Activated T-cell treated with anti-CD3 and anti-CD28 coated beads for 24 hours (primary cell): Measurements from ENCODE around the gene FRMD1.

Experiments
- DNase-seq: peaks from one replicate; pipeline ENCODE4 v3.0.0-alpha.2; 2020; ENCODE audit warnings: low read depth

The FRMD1 gene

DNA sequence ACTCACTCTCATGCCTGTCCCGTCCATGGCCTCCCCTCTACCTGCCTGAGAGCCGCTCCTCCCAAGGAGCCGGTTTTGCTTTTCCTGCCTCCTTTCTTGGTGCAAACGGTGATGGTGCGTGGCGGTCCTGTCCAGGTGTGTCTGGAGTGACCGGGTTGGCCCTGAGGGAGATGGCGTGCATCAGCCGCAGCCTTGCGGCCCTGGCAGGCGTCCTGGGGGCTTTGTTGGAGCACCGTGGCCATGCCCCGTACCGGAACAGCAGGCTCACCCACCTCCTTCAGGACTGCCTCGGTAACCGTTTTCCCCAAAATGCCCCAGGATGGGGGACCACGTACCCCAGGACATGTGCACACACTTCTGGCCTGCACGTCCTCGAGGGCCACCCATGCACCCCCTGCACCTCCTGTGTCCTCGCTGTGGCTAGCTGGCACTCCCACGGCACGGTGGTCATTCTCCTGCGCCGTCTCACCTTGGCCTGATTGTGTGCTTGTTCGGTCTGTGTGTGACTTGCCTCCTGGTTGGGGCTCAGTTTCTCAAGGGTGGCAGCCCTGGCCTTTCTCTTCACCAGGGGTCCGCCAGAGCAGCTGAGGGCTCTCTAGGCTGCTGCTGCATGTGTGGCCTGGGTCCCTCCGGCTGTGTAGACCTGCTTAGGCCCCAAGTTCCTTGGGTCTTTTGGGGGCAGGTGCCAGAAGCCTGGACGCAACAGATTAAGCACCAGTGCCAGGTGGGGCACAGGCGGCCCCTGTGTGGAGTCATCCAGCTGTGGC, 36.4 kb downstream of the FRMD1 start:
- DNase-seq: no peak

DNA sequence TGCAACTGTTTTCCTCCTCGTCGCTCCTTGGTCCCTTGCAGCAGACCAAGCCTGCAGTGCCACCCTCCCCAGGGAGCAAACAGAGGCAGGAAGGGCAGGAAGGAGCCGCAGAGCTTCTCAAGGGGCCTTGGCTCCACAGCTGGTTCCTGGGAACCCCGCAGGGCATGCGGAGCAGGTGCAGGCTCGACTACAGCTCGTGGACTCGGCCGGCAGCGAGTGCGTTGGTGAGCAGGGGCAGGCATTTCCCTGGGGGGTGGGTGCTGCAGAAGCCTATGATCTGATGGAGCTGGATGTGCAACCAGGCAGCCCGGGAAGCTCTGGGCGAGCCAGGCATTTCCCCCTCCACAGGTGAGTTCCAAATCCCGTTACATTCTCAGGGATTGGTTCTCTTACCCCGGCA, 37.1 kb downstream of the FRMD1 start:
- no peak for DNase-seq

DNA sequence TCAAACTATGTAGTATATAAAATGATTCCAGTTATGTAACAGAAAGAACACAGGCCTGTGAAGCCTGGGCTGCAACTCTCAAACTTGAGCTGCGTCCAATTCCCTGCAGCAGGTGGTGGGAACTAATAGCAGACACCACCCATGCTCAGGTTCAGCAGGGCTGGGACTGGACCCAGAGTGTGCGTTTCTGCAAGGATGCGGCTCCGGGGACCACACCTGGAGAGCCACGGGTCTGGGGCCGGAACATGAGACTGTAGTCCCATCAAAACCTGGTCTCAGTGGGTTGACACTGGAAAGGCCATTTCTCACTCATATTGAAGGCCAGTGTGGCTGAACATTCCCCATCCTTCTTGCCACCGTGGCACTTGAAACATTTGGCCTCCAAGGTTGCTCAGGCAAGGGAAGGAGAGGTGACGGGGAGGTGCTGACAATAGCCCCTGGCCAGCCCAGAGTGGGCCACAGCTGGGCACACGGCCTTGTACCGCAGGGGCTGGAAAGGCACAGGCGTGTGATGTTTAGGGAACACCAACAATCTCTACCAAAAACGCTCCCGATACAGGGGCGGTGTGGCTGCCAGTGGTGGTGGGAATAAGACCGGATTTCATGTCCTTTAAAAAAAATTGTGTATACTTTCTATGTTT, 38.0 kb downstream of the FRMD1 start:
- no peak for DNase-seq

DNA sequence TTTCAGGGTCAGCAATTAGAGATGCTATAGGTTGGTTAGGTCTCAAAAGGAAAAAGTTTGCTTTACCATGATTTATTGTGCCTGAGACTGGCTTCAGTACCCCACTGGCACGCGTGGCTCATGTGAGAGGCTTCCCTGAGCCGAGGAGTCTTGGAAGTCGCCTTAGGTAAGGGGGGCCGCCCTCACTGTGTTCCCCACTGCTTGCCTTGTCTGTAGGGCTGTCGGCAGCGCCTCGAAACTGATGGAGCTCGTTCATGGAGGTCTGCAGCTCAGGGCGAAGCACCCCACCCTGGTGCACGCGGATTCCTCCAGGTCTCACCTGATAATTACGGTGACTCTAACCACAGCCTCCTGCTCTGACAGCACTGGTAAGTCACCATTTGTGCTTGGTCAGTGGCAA, 39.2 kb downstream of the FRMD1 start:
- DNase-seq: no peak

DNA sequence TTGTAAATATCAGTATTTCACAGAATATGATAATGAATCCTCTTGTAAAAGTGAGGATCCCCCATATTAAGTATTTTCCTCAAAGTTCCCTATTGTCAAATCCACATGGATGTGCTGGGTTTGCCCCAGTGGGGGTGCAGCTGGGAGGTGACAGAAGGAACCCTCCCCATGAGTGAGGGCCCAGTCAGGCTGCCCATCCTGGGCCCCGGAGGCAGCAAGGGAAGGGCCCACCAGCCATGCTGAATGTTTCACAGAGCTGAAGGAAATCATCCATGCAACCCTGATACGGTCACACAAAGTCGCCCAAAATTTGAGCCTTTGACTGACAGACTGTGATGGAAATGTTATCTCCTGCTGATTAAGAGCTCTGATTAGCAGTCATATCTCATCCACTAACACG, 39.7 kb downstream of the FRMD1 start:
- no peak for DNase-seq

DNA sequence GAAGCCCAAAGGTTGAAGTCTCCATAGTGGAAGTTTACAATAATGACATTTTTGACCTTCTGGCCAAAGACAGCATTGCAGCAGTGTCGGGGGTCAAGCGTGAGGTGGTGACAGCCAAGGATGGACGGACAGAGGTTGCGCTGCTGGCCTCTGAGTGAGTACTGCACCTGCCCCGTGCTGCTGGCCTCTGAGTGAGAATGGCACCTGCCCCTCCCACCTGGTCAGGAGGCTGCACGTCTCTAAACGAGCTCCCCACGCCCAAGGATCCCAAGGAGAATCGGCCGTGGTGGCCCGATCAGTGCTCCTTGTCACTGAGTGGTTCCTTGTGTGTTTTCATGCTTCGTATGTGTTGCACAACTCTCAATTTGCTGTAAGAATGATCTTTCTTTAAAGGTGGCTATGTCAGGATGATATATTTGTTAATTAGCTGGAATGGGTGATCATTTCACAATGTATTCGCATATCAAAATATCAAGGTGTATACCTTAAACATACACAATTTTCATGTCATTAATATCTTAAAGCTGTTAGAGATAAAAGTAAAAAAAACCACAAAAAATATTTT, 40.4 kb downstream of the FRMD1 start:
- no peak for DNase-seq

DNA sequence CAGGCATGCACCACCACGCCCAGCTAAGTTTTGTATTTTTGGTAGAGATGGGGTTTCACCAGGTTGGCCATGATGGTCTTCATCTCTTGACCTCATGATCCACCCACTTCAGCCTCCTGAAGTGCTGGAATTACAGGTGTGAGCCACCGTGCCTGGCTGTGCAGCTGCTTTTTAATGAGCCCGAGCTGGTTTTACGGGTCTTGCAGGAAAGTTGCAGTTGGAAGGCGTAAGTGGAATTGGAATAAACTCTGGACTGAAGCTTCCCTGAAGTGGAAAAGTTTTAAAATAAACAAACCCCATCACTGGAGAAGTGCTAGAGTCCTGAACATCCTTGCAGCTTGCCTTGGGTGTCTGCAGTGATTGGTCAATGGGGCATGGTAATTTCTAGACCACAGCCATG, 41.2 kb downstream of the FRMD1 start:
- DNase-seq: no peak

DNA sequence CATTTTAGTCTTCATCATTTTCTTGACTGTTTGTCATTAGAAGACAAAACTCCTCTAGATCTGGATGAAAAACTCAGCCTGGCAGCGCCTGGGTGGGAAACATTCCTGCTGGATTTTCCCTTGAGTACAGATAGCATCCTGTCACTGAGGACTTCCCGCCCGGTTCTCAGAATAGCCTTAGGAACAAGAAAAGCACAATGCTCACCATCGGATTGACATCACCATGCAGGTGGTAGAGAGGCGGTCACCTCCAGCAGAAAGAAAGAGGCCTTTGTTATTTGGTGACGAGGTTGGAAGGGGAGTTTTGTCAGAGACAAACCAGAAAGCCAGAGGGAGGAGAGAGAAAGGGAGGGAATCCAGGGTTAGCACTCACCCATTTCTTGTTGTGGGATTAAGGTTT, 41.8 kb downstream of the FRMD1 start:
- no peak for DNase-seq

DNA sequence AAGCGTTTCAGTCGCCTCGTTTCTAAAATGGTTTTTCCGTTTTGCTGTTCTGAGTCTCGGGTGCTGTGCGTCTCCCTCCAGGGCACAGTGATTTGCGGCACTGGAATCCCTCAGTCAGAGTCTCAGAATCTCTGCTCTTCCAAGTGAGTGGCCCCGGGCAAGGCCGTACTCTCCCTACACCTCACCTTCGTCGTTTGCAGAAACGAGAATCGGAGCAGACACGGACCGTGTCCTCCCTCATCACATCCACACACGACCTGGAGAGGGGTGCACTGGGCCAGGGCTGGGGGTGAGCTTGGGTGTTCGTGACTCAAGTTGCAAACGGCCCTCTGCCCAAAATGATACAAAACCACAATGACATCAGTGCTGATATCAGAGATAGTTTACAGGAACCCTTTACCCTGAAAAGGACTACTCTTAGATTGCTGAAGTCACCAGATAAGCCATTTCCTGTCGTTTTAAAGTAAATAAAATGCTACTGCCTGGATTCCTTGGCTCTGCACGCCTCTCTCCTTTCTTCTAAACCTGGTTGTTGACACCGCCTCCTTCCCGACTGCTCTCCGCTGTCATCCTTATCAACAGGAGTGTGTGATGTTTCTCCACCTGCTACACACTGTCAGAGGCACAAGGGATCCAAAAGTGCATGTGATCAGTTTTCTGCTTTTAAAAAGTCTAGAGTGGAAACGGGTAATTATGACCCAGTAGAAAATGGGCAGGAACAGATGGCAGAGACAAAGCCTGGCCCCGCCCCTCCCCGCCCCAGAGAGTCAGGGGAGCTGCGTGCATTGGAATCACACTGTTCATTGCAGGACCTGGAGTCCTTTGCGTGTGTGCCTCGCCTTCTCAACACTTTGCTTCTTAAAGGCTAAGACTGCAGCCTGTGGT, 43.1 kb downstream of the FRMD1 start:
- DNase-seq: no peak

DNA sequence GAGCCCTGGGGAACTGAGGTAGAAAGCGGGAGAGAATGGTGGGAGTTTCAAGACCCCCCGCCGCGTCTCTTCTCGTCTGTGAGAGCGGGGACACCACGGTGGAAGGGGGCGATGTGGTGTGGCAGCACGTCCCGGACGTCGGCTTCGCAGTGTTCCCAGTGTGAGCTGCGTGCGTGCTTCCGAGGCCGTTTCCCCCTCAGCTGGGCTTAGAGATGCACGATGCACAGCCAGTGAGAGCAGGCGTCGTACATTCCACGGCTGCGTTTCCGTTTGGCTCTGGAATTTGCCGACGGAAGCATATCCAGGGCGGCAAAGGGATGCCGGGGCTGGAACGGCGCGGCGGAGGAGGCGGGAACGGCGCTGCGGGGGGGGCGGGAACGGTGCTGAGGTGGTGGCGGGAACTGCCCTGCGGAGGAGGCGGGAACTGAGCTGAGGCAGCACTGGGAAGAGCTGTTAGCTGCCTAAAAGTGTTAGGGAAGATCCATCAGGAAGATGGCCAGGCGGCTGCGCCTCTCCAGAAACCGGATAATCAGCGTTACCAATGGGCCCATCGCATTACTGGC, 43.8 kb downstream of the FRMD1 start:
- DNase-seq: no peak

DNA sequence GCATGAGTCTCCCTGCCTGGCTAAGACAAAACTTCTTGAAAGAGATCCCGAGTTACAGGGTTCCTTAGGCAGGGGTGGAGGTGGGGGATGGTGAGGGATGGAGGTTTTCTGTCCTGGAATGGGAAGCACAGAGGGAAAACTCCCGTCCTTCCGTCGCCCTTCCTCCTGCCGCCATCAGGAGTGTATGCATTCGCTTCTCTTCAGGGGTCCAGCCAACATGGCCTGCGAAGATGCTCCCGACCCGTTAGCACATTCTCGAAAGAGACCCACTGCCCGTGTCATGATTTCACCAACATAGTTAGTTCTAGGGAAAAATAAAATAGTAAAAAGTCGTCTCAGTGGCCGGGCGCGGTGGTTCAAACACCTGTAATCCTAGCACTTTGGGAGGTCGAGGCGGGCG, 44.5 kb downstream of the FRMD1 start:
- DNase-seq: no peak

DNA sequence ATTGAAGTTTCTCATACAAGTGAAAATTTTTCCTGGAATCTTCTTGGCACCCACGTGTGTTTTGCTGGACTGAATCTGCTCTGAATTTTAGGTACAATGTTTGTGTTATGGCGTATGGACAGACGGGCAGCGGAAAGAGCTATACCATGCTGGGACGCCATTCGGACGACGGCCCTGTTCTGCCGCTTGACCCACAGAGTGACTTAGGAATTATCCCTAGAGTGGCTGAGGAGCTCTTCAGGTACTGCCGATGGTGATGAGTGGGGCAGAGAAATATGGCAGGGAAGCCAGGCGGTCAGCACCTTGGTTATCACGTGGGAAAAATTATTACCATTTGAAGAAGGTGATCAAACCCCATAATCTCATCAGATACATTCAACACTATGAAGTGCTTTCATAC, 45.2 kb downstream of the FRMD1 start:
- no peak for DNase-seq

DNA sequence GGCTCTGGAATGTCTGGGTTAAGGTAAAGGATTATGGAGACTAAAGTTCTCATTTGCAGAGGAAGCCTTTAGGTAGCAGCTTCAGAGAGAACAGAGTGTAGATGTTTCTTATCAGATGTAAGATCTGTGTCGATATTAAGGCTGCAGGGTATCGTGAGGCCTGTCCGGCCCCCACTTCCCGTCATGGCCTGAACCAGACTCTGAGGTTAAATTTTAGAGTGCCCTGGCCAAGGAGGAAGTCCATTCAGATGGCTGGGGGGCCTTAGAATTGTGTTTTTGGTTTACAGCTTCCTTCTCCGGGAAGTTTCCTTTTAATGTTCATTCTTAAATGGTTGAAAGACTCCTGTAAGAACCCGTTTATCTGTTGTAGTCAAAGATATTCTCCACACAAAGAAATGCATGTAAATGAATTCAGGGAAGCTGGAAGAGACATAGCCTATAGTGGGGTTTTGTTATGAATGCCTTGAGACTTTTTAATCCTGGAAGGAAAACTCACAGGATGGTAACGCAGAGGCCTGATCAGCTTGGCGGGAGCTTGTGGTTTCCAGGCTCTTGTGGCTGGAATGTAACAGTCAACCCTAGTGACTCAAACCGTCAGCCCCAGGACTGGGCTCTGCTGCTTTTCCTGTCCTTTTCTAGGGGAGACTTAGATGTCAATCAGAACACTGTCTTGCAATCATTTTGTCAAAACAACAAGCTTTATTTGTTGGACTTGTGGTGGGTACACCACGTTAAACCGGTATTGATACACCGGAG, 46.8 kb downstream of the FRMD1 start:
- DNase-seq: no peak

DNA sequence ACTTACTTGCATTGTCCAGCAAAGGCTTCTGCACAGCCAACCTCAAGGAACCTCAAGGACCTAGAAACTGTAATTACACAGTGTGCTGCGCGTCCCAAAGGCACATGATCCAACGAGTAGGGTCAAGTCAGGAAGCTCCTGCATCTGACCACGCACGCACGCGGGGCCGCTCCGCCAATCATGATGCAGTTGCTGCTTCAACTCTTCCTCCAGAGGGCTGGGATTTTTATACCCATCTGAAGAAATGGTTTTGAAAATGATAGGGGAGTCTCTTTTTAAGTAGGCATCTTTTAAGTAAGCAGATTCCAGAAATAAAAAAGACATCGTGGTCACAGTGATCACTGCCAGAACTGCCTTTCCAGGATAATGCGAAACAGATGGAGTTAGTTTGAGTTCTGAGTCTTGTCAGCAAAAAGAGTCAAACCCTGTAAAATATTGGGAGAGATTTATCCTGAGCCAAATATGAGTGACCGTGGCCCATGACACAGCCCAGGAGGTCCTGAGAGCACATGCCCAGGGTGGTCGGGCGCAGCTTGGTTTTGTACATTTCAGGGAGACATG, 47.5 kb downstream of the FRMD1 start:
- no peak for DNase-seq

DNA sequence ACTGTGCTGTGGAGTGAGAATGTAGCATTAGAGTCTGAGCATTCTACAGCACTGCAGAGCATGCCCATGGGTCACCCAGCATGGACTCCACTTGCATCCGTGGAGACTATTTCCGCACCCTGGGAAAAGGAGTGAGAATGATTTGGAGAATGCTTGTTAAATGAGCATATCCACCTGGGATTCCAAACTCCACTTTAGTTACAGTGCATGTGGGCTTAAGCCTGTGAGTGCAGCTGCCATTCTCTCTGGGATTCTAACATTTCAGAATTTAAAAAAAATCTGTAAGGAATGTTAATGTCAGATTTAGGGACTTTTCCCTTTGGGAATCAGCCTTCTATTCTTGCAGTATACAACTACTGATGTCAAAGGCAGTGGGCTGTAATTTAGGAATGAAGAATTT, 48.1 kb downstream of the FRMD1 start:
- no peak for DNase-seq

DNA sequence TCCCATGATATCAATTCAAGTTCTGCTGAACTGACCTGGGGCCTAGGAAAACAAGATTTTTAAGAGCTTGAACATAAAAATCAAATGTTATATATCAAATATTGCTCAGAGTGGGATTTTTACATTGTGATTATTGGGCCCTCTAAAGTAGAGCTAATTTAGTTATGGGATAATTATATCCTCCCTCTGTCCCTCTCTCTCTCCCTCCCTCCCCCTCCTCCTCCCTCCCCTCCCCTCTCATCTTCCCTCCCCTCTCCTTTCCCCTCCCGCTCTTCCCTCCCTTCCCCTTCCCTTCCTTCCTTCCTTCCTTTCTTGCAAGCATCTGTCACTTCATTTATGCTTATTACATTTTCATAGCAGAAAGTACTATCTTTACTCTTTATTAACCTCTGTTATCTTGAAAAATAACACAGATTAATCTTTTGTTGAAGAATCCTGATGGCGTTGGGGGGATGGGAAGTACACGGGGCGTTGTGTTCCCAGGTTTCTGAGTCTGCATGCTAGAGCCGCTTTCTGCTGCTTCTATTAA, 48.7 kb downstream of the FRMD1 start:
- DNase-seq: no peak

DNA sequence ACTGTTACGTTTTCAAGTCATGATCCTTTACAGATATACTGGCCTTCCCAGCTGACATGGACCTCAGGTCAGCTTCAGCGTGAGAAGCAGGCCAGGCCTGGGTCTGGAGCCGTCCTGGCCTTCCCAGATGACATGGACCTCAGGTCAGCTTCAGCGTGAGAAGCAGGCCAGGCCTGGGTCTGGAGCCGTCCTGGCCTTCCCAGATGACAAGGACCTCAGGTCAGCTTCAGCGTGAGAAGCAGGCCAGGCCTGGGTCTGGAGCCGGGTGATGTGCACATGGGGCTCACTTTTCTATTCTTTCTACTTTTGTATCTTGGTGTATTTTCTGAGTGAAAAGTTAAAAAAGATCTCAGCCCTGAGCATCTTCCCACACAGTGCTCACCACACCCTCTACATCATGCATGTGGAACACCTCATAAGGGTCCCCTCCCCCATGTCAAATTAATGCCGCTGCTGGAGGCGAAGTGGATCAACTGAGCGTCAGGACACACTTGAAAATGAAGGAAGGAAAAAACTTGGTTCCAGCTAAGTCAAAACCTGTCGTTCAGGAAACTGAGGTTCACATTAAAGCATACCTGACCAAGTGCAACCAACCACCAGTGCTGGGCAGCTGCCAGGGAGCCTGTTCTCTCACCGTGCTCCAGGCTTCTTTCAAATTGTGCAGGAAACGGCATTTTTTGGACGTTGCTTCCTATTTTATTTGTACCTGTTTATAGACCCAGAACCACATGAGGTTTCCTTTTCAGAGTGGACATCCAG, 49.4 kb downstream of the FRMD1 start:
- no peak for DNase-seq

DNA sequence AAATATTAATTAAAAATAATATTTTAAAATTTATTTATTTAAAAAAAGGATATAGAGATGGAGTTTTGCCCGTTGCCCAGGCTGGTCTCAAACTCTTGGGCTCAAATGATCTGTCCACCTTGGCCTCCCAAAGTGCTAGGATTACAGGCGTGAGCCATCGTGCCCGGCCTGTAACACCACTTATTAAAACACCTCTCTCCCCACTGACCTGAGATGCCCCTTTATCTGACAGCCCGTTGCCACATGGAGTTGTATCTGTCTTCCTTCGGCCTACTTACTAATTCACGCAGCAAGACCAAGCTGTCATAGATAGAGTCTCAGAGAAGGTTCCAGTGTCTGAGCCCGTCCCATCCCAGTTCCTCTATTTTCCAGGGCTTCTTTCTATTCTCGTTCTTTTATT, 50.8 kb downstream of the FRMD1 start:
- no peak for DNase-seq

DNA sequence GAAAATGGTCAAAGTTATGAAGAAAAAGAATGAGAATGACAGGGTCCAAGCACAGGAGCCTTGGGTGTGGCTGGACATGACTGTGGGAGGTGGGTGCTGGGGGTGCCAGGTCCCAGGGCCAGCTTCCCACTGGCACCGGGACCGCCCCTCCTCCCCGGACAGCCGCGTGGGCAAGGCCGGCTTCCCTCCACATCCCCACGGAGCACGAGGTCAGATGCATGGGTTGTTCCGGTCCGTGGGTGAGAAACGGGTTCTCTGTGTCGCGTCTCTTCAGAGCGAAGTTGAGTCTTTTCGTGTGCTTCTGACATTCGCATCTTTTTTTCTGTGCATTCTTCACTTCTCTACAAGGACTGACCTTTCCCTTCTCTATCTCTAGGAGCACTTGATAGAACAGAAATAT, 51.5 kb downstream of the FRMD1 start:
- no peak for DNase-seq

DNA sequence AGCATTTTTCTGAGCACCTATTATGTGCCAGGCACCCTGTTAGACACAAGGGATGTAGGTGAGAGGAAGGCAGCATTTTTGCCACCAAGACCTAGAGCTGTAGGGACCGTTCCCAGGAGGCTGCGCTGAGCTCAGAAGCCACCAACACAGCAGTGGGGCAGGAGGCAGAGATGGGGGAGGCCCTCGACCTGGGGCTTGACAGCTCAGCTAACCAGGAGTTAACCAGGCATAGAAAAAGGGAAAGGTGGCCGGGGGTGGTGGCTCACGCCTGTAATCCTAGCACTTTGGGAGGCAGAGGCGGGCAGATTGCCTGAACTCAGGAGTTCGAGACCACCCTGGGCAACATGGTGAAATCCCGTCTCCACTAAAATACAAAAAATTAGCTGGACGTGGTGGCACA, 52.1 kb downstream of the FRMD1 start:
- no peak for DNase-seq
